ENCODE data around the gene COMP.

The COMP gene

DNA sequence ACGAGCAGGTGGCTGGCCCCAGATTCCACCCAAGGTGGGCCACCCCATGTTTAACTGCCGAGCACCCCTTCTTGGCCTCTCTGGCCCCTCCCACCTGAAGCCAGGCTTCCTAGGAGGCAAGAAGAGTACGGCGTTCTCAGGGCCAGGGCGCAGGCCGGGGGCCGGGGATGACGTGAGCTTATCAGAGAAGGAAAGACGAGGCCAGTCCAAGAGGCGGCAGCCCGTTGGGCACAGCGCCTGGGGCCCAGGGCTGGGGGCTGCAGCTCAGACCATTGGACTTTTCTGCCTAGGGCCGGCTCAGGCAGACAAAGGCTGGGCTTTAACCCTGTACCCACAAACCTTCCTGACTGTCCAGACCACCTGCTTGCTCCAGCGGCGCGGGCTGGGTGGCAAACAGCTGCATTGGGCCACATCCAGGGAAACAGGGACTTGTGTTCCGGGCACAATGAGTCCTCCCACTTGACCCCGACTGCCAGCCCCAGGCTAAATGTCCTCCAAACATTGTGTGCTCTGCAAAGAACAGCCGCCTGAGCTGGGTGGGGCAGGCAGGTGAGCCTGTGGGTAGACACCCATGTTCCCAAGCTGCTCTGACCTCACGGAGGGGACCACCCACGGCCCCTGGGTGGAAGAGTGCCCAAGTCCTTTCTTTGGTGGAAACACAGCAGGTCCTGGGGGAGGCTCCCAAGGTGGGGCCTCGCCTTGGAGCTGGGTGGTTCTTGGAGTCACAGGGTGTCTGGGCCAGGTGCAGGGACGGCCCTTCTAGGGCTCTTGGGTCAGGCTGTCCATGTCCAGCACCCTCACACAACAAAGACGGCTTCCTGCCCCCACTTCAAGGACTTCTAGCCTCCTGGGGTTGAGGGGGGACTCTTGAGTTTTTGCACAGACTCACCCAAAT is 21.9 kb downstream of the COMP start:
- no peak for DNase-seq (ENCODE audit: low spot score)

DNA sequence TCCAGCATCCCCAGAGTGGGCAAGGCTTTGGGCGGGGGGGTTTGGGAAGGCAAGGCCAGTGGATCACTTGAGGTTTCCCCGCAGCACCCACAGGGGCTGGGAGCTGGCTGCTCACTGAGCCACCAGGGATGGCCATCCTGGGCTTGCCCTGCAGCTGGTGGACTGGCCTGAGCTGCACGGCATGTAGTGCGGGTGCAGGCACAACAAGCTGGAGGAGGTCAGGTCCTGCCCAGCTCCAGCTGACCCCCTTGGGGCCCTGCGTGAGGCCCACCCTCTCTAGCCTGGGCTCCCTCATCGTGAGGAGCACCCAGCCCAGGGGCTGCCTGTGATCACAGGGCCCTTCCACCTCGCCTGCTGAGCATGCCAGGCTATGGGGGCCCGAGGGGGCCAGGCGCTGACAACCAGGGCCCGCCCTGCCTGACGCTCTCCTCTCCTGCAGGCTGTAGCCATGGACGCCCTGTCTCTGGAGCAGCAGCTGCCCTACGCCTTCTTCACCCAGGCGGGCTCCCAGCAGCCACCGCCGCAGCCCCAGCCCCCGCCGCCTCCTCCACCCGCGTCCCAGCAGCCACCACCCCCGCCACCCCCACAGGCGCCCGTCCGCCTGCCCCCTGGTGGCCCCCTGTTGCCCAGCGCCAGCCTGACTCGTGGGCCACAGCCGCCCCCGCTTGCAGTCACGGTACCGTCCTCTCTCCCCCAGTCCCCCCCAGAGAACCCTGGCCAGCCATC is 22.9 kb downstream of the COMP start:
- DNase-seq (ENCODE audit: low spot score), result no peak

DNA sequence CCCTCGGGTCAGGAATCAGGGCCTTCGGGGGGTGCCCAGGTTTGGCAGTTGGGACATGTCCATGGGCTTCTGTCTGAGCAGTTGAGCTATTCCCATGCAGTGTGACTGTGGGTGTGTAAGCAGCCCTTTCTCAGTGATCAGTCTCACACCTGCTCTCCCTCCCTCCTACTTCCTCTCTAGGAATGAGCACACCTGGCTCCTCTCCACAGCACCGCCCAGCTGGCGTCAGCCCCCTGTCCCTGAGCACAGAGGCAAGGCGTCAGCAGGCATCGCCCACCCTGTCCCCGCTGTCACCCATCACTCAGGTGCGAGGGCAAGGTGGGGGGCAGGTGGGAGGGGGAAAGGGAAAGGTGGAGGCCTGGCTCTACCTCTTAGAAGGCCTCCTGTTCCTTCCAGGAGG is 25.9 kb downstream of the COMP start:
- DNase-seq (ENCODE audit: low spot score), result no peak

DNA sequence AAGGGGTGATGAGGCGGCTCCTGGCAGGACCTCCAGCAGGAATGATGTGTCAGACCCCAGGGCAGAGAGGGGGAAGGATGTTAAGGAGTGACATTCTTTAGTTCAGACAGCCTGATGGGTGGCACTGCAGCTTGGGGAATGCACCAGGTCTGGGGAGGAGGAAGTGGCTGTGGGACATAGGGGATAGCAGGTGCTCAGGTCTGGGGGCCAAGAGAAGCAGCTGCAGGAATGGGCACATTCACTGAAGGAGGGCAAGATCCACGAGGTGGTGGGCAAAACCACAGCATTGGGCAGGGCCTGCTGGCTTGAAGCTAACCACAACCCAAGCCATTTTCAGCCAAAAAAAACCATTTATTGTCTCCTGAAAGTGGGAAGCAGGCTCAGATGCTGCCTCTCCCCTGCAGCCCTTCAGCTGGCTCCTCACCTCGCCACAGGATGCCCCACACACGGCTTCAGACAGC is 26.5 kb downstream of the COMP start:
- no peak for DNase-seq (ENCODE audit: low spot score)

DNA sequence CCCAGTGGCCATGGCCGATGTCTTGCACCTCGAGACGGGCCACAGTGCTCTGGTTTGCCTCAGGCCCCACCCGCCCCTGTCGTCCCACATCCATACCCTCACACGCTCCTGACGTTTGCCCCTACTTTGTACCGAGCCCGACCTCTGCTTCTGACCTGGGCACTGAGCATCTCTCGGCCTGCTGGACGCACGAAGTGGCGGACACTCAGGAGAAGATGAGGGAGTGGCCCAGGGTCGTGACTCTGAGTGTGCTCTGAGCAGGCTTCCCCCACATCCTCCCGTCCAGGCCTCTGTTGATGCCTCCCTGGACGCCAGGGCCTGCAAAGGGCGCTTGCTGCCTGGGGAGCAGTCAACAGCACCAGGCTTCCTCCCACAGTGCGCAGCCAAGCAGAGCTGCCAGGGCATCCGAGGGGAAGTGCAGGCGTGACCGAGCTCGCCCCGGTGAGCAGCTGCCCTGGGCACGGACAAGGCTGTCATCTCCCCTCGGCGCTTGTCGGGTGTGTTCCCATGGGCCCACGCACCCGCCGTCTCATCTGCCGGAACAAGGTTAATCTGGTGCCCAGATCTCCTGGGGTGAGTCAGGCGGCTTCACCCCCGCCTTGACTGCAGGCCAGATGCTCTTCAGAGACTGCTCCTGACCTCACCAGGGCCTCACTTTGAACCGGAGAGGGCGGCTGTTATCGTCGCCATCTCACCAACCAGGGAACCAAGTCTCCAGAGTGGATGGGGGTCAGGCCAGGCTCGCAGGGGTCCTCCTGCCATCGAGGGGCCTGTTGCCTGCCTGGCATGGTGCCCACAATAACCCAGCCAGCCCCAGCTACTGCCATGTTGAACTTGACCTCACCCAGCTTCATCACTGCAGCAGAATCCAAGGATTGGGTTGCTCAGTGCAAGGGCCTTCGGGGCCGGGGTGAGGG is 27.2 kb downstream of the COMP start:
- DNase-seq (ENCODE audit: low spot score), result no peak

DNA sequence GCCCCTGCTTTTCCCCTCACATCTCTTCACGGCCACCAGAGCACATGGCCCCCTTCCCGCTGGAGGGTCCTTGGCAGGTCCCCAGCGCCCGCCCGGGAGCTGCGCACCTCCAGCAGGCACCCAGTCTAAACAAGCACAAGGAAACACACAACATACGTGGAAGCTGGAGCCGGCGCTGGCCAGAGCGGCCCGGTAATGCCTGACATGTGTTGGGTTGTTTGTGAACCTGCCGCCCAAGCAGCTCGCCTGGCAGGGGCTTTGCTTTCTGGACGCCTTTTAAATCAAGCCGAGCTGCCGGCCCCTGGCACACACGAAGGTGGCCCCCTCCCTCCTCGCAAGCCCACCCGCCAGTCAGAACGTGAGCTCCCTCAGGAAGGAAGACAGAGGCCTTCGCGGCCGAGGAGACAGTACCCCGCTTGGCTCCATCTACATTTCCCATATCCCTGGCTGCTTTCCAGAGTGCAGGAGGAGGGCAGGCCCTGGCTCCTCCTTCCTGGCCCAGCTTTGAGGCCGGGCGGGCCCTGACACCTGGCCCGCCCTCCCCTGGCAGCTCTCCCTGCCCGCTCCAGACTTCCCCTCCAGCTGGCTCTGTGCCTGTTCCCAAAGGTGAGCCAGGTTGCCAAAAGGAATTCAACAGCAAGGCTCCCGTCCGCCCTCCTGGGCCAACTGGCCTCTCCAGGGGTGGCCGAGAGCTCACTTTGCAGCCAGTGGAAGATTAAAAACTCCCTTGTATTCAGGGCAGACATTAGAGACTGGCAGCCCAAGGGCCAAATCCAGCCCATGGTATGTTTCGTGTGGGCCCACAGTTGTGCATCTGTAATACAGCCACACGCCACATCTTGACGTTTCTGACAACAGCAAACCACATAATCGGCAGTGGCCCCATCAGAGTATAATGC is 28.7 kb downstream of the COMP start:
- DNase-seq (ENCODE audit: low spot score), result no peak

DNA sequence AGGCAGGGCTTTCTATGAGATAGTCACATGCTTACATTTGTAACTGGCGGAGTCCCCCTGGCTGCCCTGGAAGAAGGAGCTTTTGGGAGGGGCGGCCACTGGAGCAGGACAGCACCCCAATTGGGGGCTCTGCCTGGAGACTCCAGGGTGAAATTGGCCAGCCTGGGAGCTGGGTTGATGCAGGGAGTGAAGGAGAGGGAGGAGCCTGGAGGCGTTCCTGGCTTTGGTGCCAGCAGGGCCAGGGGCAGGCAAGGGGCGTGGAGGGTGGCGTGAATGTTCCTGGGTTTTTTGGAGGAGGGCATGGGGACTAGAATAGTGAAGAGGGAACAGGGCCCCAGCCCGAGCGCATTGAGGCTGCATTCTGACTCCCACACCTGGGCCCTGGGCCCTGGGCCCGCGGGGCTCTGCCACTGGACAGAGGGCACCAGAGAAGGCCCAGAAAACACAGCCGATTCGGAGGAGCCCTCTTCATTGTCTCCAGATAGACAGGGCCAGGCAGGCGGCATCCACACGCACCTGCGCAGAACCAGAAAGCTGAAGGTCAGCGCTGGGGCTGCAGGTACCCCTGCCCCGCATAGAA is 29.5 kb downstream of the COMP start:
- no peak for DNase-seq (ENCODE audit: low spot score)

DNA sequence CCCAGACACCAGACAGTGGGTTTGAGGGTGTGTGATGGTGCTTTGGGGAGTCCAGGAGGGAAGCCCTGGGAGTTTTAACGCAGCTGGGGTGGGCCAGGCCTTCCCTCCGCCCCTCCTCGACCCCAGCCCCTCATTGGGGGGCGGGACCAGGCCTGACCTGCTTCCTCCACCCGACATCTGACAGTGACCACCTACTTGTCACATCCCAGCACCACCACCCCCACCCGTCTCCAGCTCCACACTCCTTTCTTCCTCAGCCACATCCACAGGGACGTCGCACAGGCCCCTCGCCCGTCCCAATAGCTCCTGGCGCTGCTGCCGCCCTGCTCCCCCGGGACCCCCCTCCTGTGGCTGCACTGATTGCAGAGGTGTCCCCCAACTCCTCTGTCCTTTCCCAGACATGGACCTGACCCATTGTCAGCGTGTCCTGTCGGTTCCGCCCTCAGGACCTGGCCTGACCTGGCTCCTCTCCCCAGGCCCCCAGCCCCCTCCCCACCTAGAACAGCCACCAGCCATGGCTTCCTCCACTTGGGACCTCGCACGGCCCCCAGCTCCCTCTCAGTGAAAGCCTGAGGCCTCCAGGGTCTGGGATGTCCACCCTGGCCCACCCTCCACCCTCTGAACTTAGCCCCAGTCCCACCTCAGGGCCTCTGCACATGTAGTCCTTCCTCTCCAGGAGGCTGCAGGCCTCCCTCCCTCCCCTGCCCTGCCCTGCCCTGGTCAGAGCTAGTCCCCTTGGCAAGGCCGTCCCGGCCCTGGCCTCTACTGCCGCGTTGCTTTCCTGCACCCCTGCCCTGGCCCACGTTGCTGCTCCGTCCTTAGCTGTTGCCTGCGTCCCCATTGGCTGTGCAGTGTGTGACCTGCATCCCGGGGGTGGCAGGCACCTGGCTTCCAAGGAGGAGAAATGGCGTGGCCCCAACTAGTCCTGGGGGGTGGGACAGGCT is 30.4 kb downstream of the COMP start:
- no peak for DNase-seq (ENCODE audit: low spot score)

DNA sequence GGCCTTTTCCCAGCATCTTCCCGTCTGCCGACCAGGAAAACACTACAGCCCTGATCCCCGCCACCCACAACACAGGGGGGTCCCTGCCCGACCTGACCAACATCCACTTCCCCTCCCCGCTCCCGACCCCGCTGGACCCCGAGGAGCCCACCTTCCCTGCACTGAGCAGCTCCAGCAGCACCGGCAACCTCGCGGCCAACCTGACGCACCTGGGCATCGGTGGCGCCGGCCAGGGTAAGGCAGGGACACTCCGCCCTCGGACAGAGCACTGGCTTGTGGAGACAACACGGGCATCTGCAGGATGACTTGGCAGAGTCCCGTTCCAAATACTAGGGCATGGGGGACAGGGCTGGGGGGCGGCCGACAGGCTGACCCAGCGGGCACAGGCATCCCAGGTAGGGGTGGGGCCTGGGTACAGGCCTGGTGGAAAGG is 31.1 kb downstream of the COMP start:
- no peak for DNase-seq (ENCODE audit: low spot score)

DNA sequence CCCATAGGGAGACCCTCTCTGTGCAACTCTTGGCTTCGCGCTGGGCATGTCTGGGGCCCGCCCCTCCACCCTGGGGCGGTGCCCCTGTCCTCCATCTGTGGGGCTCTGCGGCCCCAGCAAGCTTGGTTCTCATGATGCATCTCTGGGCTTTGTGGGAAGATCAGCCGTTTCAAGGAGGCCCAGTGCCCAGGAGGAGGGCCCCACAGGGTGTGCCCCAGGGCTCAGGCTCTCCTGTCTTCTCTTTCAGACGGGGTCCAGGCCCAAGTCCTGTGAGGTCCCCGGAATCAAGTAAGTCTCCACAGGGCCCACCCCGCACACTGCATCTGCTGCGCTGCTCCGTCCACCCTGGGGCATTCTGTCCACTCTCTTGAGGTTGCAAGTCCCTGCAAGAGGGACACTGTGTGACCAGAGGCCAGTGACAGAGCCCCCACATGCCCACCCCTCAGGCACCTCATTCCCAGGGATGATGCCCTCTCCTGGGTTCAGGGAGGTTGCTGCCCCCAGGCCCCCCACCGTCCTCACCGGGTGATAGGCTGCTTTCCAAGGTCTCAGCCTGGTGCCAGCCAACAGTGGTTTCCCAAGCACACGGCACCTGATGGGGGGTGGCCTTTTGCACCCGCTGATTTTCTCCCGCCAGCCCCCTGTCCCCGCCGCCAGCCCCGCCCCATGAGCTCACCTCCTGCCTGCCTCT is 31.7 kb downstream of the COMP start:
- no peak for DNase-seq (ENCODE audit: low spot score)

DNA sequence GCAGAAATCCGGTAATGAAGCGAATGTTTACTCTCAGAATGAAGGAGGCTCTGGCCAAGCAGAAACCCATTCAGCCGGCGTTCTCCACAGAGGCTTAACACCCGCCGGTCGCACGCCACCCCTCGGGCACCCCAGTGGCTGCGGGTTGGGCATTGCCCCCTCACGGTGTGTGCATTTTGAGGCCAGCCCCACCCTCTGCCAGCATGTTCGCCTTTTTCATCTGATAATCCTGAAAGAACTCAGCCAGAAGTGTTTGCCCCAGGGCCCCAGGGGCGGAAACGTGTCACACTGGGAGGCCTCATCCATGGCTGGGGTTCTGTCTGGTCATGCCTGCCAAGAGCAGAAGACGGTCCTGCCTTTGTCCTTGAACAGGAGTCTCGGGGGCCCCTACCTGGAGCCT is 34.2 kb downstream of the COMP start:
- no peak for DNase-seq (ENCODE audit: low spot score)

DNA sequence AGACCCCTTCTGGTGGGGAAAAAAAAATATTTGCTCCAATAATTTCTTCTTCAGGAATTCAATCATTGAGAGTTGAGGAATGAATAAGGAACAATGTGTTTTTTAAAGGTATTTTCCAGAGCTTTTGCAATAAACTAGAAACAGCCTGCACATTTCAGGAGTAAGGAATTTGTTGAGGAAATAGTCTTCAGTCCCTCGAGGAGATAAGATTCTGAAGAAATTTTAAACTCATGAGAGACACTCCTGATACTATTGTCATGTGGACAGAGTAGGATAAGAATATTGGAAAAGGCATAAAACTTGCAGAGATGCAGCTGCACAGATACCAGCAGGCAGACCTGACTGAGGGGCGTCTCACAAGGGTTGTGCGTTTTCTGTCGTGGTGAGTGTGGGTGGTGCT is 36.6 kb downstream of the COMP start:
- no peak for DNase-seq (ENCODE audit: low spot score)

DNA sequence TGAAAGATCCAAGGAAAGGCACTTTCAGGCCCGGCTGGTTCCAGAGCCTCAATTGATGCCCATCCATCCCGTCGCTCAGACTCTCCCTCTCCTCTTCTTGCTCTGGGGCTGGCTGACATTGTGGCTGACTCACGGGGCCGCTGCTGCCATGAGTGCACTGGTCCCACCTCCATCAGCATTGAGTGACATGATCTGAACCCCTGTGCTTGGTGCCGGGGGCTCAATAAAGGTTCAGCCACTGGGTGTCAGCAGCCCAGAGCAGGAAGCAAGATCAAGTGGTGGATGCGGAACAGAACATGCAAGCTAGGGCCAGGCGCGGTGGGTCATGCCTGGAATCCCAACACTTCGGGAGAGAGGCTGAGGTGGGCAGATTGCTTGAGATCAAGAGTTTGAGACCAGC is 39.5 kb downstream of the COMP start:
- DNase-seq (ENCODE audit: low spot score), result no peak

DNA sequence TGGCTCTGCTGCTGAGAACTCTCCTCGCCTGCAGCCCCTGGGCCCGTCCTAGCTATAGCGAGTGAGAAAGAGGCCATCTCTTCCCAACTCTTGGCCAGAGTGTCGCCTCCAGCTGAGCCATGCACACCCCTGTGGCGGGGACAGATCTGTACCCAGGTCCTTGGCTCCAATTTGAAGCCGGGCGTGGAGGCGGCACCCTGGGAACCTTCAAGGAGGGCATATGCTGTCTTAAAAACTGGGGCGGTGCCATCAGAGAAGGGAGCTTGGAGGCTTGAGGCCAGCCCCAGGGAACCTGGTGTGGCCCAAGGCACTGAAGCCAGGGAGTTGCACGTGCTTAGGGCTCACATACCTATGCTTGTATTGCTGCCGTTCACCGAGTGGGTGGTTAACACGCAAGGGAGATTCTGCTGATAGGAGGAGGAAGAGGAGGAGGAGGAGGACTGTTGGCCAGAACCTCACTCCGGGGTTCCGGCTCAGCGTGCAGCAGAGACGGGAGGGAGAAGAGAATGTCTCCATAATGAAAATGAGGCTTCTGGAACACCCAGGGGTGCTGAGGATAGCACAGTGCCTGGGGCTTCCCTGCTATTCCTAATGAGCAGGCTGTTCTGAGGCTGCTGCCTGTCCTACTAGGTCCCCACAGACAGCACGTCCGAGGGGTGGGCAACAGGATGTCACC is 40.7 kb downstream of the COMP start:
- no peak for DNase-seq (ENCODE audit: low spot score)

DNA sequence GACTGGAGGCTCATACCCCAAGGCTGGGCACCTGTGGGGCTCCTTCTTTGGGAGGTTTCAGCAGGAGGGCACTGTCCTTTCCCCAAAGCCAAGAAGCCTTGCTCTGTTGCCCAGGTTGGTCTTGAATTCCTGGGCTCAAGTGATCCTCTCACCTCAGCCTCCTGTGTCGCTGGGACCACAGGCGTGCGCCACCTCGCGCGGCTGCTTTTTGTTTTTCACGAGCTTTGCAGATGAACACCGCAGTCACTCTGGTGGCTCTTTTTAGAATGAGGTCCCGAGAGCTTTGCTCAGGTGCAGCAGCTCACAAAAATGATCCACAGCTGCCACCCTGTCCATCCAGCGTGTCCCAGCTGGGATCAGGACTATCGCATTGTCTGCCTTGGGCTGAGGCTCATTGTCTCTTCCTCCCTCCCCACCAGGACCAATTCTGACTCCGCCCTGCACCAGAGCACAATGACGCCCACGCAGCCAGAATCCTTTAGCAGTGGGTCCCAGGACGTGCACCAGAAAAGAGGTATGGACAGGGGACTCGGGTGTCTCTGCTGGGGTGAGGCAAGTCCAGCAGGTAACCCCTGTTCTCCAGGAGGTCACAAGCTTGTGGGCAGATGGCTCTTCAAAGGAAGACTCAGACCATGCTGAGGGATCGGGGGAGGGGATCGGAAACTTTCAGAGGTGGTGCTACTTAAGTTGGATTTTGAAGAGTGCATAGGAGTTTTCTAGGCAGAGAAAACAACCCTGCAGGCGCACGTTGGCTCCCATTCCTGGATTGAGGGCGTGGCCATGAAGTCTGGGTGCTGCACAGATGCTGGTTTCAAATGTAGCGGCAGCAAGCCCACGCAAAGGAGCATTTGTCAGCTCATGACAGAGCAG is 41.5 kb downstream of the COMP start:
- no peak for DNase-seq (ENCODE audit: low spot score)

DNA sequence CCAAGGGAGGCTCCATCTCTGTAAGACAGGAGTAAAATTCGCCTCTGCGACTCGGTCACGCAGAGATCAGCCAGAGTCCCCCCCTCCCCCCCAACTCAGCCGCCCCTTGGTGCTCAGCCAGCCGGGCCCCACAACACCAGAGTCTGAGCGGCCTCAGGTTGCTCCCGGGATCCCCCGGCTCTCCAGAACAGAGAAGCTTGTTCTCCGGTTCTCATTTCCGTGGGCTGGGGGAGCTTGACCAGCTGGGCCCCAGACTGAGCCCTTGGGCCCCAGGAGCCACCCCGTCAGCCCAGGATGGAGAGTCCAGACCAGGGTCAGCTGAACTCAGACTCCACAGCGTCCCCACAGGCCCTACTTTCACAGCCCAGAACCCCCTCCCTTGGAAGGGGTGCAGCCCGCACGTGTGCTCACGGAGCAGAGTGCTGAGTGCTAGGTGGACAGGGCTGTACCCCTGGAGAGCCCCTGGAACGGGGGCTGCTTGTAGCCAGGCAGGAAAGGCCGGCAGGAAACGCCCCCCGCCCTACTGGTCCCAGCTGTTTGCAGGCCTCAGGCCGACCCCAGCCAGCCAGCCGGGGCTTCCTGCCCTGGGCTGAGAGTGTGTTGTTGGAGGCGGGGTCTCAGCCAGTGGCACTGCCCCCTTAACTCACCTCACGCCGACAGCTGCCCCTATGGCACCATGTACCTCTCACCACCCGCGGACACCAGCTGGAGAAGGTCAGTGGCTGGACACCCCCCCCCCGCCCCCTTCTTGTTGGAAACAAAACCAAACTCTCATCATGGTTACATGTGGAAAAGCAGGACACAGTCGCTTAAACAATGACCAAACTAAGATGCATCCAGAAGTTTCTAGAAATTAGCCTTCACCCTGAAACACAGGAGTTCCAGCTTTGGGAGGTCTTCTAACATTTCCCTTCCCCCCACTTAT is 44.4 kb downstream of the COMP start:
- DNase-seq (ENCODE audit: low spot score), result no peak

Measured in NAMALWA (cell line).